Measurements from ENCODE around the gene LZTS2.

DNA sequence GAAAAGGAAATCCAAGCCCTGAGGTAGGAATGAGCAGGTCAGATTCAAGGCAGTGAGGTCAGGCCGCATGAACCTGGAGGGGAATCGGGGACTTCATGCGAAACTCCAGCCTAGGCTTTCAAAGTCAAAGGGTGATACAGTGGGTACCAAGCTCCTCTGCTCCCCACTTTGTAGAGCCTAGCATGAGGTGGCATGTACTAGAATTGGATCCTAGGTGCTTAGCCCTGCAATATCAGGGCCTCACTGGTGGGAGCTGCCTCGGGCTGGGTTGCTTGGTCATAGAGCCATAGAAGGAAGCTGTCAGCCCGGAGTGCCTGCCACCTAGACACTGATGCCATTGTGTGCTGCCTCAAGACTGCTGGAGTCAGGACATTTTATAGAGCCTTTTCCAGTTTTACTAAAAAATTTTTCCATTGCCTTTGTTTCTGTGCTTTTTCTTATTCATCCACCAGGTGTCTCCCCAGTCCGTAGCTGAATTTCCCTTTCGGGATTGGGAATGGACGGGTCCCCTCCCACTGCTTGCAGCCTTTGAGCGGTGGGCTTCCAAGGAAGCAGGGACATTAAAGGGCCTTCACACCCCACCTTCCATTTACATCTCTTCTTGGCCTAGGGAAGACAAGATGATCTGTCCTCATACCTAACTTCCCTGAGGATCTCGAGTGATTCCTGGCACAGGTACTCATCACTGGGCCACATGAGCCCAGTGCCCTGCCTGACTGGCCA is 5.5 kb upstream of the LZTS2 start:
- TF ChIP-seq GABPA (IDR thresholded peaks at IDR 0.05; ENCODE audit: low read depth): no peak
- TF ChIP-seq SPI1 (IDR thresholded peaks at IDR 0.05; ENCODE audit: borderline replicate concordance, low read depth): no peak
- TF ChIP-seq, protein P1, sequence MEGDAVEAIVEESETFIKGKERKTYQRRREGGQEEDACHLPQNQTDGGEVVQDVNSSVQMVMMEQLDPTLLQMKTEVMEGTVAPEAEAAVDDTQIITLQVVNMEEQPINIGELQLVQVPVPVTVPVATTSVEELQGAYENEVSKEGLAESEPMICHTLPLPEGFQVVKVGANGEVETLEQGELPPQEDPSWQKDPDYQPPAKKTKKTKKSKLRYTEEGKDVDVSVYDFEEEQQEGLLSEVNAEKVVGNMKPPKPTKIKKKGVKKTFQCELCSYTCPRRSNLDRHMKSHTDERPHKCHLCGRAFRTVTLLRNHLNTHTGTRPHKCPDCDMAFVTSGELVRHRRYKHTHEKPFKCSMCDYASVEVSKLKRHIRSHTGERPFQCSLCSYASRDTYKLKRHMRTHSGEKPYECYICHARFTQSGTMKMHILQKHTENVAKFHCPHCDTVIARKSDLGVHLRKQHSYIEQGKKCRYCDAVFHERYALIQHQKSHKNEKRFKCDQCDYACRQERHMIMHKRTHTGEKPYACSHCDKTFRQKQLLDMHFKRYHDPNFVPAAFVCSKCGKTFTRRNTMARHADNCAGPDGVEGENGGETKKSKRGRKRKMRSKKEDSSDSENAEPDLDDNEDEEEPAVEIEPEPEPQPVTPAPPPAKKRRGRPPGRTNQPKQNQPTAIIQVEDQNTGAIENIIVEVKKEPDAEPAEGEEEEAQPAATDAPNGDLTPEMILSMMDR (IDR thresholded peaks at IDR 0.05; ENCODE audit: insufficient read depth, low read length): peak; percentile 10
- TF ChIP-seq, protein P2, sequence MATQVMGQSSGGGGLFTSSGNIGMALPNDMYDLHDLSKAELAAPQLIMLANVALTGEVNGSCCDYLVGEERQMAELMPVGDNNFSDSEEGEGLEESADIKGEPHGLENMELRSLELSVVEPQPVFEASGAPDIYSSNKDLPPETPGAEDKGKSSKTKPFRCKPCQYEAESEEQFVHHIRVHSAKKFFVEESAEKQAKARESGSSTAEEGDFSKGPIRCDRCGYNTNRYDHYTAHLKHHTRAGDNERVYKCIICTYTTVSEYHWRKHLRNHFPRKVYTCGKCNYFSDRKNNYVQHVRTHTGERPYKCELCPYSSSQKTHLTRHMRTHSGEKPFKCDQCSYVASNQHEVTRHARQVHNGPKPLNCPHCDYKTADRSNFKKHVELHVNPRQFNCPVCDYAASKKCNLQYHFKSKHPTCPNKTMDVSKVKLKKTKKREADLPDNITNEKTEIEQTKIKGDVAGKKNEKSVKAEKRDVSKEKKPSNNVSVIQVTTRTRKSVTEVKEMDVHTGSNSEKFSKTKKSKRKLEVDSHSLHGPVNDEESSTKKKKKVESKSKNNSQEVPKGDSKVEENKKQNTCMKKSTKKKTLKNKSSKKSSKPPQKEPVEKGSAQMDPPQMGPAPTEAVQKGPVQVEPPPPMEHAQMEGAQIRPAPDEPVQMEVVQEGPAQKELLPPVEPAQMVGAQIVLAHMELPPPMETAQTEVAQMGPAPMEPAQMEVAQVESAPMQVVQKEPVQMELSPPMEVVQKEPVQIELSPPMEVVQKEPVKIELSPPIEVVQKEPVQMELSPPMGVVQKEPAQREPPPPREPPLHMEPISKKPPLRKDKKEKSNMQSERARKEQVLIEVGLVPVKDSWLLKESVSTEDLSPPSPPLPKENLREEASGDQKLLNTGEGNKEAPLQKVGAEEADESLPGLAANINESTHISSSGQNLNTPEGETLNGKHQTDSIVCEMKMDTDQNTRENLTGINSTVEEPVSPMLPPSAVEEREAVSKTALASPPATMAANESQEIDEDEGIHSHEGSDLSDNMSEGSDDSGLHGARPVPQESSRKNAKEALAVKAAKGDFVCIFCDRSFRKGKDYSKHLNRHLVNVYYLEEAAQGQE (IDR thresholded peaks at IDR 0.05; ENCODE audit: insufficient replicate concordance, low read depth): no peak
